Cardiac atrium fibroblast (primary cell): Measurements from ENCODE around the gene SSX1. TPM values are rescaled to one million over a fixed set of nuclear protein-coding genes. Genes with fewer than 3 reads are reported as not detected.

Experiments
- total RNA-seq: library from RNA; depleted of rRNA; stranded (reverse); fragments of >200 nt; gene quantifications from 2 replicates; pipeline ENCODE4 v1.2.3, GENCODE V29; 2015

Gene SSX1
- not detected in 2 replicates for total RNA-seq

GRCh38 chrX:48255062-48255796 is at the start of gene SSX1:
Gene SSX1 (plus strand): TSS chrX:48255392. CDS start chrX:48257242, 1,850 bp downstream.

Other genes with a start within 250 kb of the SSX1 start
- not detected in 2 replicates for gene SPACA5, start 248.4 kb upstream of the SSX1 start, total RNA-seq
- 0.18 and 0.97 TPM in 2 replicates for gene ZNF630, start 183.8 kb upstream of the SSX1 start, total RNA-seq
- not detected in 2 replicates for gene SPACA5B, start 124.8 kb upstream of the SSX1 start, total RNA-seq
- not detected in 2 replicates for gene SSX5, start 58.6 kb upstream of the SSX1 start, total RNA-seq
- not detected in 2 replicates for gene SSX3, start 101.3 kb downstream of the SSX1 start, total RNA-seq
- gene SSX4, start 128.1 kb downstream of the SSX1 start, total RNA-seq, result not detected in 2 replicates
- gene SSX4B, start 156.6 kb downstream of the SSX1 start, total RNA-seq, result not detected in 2 replicates
- gene SLC38A5, start 214.9 kb downstream of the SSX1 start, total RNA-seq, result 34.8 and 64.5 TPM in 2 replicates
- 76.2 and 84.6 TPM in 2 replicates for gene FTSJ1, start 220.8 kb downstream of the SSX1 start, total RNA-seq